SK-N-SH treated with all-trans-retinoic acid at 6 μM for 48 hours (cell line): ENCODE measurements around the gene CD40.

Experiments
- ATAC-seq: fragments of 200-7000 bp; cut with Tn5 transposase; 3 replicates; pipeline ENCODE4 v1.9.1; 2020; ENCODE audit warnings: mild to moderate bottlenecking, moderate library complexity
- ARNTL ChIP-seq: fragments of 450-650 bp; formaldehyde crosslinking; IDR thresholded peaks from 2 replicates; pipeline ENCODE4 v1.5.0; 2020; ENCODE audit warnings: low read depth, mild to moderate bottlenecking, moderate library complexity, borderline replicate concordance
- BACH2 ChIP-seq: fragments of 250-450 bp; sonication (Bioruptor Pico); IDR thresholded peaks from 2 replicates; pipeline ENCODE4 v1.9.0; 2021; ENCODE audit warnings: mild to moderate bottlenecking, borderline replicate concordance
- CREB5 ChIP-seq: fragments of 250-450 bp; sonication (Bioruptor Pico); IDR thresholded peaks from 2 replicates; pipeline ENCODE4 v1.5.1; 2020; ENCODE audit warnings: low read depth, mild to moderate bottlenecking, moderate library complexity
- CSDC2 ChIP-seq: fragments of 250-450 bp; sonication (Bioruptor Pico); IDR thresholded peaks from 2 replicates; pipeline ENCODE4 v1.5.0; 2020; ENCODE audit warnings: mild to moderate bottlenecking, moderate library complexity
- CSRNP3 ChIP-seq: fragments of 250-450 bp; sonication (Bioruptor Pico); IDR thresholded peaks from 2 replicates; pipeline ENCODE4 v1.5.1; 2021; ENCODE audit warnings: mild to moderate bottlenecking, moderate library complexity
- ESRRG ChIP-seq: fragments of 250-450 bp; sonication (Bioruptor Pico); IDR thresholded peaks from 2 replicates; pipeline ENCODE4 v1.6.1; 2021; ENCODE audit warnings: mild to moderate bottlenecking
- GLIS3 ChIP-seq: fragments of 250-450 bp; sonication (Bioruptor Pico); IDR thresholded peaks from 2 replicates; pipeline ENCODE4 v1.5.0; 2020; ENCODE audit warnings: mild to moderate bottlenecking, moderate library complexity
- ISL1 ChIP-seq: fragments of 250-450 bp; sonication (Bioruptor Pico); IDR thresholded peaks from 2 replicates; pipeline ENCODE4 v2.1.2; 2022; ENCODE audit warnings: mild to moderate bottlenecking, moderate library complexity
- OSR1 ChIP-seq: fragments of 250-450 bp; sonication (Bioruptor Pico); IDR thresholded peaks from 2 replicates; pipeline ENCODE4 v1.8.0; 2022; ENCODE audit warnings: moderate library complexity, mild to moderate bottlenecking, inconsistent platforms
- PATZ1 ChIP-seq: fragments of 250-450 bp; sonication (Bioruptor Pico); IDR thresholded peaks from 2 replicates; pipeline ENCODE4 v1.8.0; 2020; ENCODE audit warnings: mild to moderate bottlenecking, moderate library complexity, borderline replicate concordance
- PPARA ChIP-seq: fragments of 250-450 bp; sonication (Bioruptor Pico); IDR thresholded peaks from 2 replicates; pipeline ENCODE4 v1.5.0; 2020; ENCODE audit warnings: mild to moderate bottlenecking, borderline replicate concordance
- SNAI2 ChIP-seq: fragments of 250-450 bp; sonication (Bioruptor Pico); IDR thresholded peaks from 2 replicates; pipeline ENCODE4 v1.5.0; 2020; ENCODE audit warnings: mild to moderate bottlenecking, moderate library complexity
- TCF4 ChIP-seq: fragments of 250-450 bp; sonication (Bioruptor Pico); IDR thresholded peaks from 2 replicates; pipeline ENCODE4 v1.8.0; 2021; ENCODE audit warnings: mild to moderate bottlenecking, moderate library complexity, borderline replicate concordance
- TSHZ2 ChIP-seq: fragments of 250-450 bp; sonication (Bioruptor Pico); IDR thresholded peaks from 2 replicates; pipeline ENCODE4 v1.5.0; 2020; ENCODE audit warnings: mild to moderate bottlenecking, moderate library complexity
- ZC3H10 ChIP-seq: fragments of 250-450 bp; sonication (Bioruptor Pico); IDR thresholded peaks from 2 replicates; pipeline ENCODE4 v1.5.1; 2021; ENCODE audit warnings: mild to moderate bottlenecking, moderate library complexity
- ZFP3 ChIP-seq: fragments of 250-450 bp; sonication (Bioruptor Pico); IDR thresholded peaks from 2 replicates; pipeline ENCODE4 v1.5.0; 2020; ENCODE audit warnings: mild to moderate bottlenecking, moderate library complexity
- ZFP30 ChIP-seq: fragments of 450-650 bp; formaldehyde crosslinking; IDR thresholded peaks from 2 replicates; pipeline ENCODE4 v1.5.0; 2022; ENCODE audit warnings: mild to moderate bottlenecking, moderate library complexity
- ZNF565 ChIP-seq: fragments of 450-650 bp; formaldehyde crosslinking; conservative IDR thresholded peaks from 2 replicates; pipeline ENCODE4 v1.5.0; 2020; ENCODE audit warnings: low read depth, mild to moderate bottlenecking, moderate library complexity
- ZNF70 ChIP-seq: fragments of 450-650 bp; formaldehyde crosslinking; IDR thresholded peaks from 2 replicates; pipeline ENCODE4 v1.5.0; 2020; ENCODE audit warnings: mild to moderate bottlenecking, moderate library complexity

Gene CD40

GRCh38 chr20:46145713-46146112 is 27.6 kb downstream of the CD40 start:
- TF ChIP-seq PPARA (CRISPR knock-in tag) (no peak), OSR1 (CRISPR knock-in tag) (no peak), SNAI2 (CRISPR knock-in tag) (no peak), CSRNP3 (CRISPR knock-in tag) (no peak), PATZ1 (CRISPR knock-in tag) (no peak), CREB5 (CRISPR knock-in tag) (no peak), TCF4 (no peak), ESRRG (CRISPR knock-in tag) (no peak), ZFP30 (CRISPR knock-in tag) (no peak), ISL1 (CRISPR knock-in tag) (no peak), ZNF70 (CRISPR knock-in tag) (no peak), ARNTL (CRISPR knock-in tag) (no peak), ZNF565 (CRISPR knock-in tag) (no peak)
- ATAC-seq = no peak

- ATAC-seq = no peak
- TF ChIP-seq TSHZ2 (CRISPR knock-in tag) (no peak), CSRNP3 (CRISPR knock-in tag) (no peak), ZC3H10 (CRISPR knock-in tag) (no peak), TCF4 (peak; percentile 44; the same call in 1 of the 2 replicates), ZFP3 (CRISPR knock-in tag) (no peak), ZNF70 (CRISPR knock-in tag) (peak; percentile 96), SNAI2 (CRISPR knock-in tag) (no peak), GLIS3 (CRISPR knock-in tag) (no peak)
Measured at GRCh38 chr20:46148313-46149208, 30.4 kb downstream of the CD40 start.

- no peak for TF ChIP-seq CSDC2 (CRISPR knock-in tag)
- TF ChIP-seq ESRRG (CRISPR knock-in tag) = no peak
- no peak for TF ChIP-seq ZFP3 (CRISPR knock-in tag)
- TF ChIP-seq ZFP30 (CRISPR knock-in tag) = no peak
- TF ChIP-seq ARNTL (CRISPR knock-in tag) = no peak
- TF ChIP-seq BACH2 (CRISPR knock-in tag) = no peak
- no peak for TF ChIP-seq ZC3H10 (CRISPR knock-in tag)
- TF ChIP-seq PATZ1 (CRISPR knock-in tag) = no peak
- TF ChIP-seq ZNF565 (CRISPR knock-in tag) = no peak
- no peak for TF ChIP-seq GLIS3 (CRISPR knock-in tag)
- no peak for TF ChIP-seq CREB5 (CRISPR knock-in tag)
- TF ChIP-seq ISL1 (CRISPR knock-in tag) = no peak
- TF ChIP-seq SNAI2 (CRISPR knock-in tag) = no peak
- no peak for TF ChIP-seq CSRNP3 (CRISPR knock-in tag)
- ATAC-seq = no peak
Measured at GRCh38 chr20:46150943-46151342, 32.8 kb downstream of the CD40 start.
